ENCODE measurements around the gene ADCY9.
"Not testable (repeated sequence)": the region's sequence is repeated elsewhere in the genome, so short reads cannot be mapped to it uniquely, and the experiment has no call there.

Gene ADCY9

DNA sequence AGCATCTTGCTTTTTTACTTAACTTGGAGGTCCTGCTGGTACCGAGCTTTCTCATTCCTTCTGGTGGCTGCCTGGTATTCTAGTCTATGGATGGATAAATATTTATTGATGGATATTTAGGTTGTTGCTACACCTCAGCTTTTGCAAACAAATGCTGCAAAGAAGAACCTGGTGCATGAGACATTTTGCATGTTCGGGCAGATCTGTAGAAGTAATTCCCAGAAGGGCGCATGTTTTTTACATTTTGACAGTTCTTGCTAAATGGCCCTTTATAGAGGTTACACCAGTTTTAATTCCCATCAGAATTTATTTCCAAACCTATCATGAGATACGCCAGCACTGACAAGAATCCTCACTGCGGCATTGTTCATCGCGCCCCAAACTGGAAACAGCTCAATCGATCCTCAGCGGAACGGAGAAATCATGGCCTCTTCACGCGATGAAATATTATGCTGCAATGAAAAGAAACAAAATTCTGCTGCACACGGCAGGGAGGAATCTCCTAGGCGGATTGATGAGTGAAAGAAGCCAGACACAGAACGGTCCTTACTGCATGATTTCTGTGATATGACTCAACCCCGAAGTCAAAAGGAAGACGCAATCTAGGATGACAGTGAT lies 167.8 kb downstream of the ADCY9 start:
- H3K36me3 ChIP-seq (ENCODE audit: low read depth): no peaks in the 10 kb centered on the region
- ATAC-seq (ENCODE audit: low read depth) (no peak), DNase-seq (ENCODE audit: low spot score) (peak; percentile 6)
- H3K27ac ChIP-seq (ENCODE audit: poor library complexity, severe bottlenecking): no peak overlapping the region
- H3K27me3 ChIP-seq (ENCODE audit: insufficient read depth, poor library complexity, severe bottlenecking): no peaks in the 10 kb centered on the region
- no peaks in the 10 kb centered on the region for H3K9me3 ChIP-seq (ENCODE audit: severe bottlenecking)
- TF ChIP-seq, protein P1, sequence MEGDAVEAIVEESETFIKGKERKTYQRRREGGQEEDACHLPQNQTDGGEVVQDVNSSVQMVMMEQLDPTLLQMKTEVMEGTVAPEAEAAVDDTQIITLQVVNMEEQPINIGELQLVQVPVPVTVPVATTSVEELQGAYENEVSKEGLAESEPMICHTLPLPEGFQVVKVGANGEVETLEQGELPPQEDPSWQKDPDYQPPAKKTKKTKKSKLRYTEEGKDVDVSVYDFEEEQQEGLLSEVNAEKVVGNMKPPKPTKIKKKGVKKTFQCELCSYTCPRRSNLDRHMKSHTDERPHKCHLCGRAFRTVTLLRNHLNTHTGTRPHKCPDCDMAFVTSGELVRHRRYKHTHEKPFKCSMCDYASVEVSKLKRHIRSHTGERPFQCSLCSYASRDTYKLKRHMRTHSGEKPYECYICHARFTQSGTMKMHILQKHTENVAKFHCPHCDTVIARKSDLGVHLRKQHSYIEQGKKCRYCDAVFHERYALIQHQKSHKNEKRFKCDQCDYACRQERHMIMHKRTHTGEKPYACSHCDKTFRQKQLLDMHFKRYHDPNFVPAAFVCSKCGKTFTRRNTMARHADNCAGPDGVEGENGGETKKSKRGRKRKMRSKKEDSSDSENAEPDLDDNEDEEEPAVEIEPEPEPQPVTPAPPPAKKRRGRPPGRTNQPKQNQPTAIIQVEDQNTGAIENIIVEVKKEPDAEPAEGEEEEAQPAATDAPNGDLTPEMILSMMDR (IDR thresholded peaks at IDR 0.05; ENCODE audit: poor library complexity, severe bottlenecking): no peak
- no peak overlapping the region for H3K4me3 ChIP-seq (ENCODE audit: severe bottlenecking)
- peaks cover 9% of the 10 kb centered on the region for H3K4me1 ChIP-seq (ENCODE audit: insufficient read depth, poor library complexity, severe bottlenecking)

DNA sequence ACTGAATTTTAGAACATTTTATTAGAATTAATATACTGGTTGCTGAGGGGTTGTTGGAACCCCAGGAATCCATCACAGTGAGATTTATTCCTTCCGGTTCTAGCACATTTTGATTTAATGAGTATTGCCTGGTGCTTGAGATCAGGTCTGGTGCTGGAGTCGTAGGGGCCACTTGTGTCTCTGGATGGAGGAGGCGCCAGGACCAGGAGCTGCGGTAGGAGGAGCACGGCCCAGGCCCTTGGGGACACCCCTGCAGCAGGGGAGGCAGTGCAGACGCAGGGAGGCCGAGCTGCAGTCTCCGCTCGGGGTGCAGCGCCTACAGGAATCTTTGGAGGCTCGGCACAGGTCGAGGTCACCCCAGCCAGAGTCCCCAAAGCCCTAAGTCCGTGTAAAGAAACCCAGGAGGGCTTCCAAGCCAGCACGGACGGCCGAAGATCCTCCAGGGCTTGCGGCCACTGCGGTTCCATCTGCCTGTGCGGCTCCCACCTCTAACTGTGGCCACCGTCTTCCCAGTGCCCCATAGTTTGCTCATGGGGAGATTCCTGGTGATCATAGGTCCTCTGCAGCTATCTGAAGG lies 169.6 kb downstream of the ADCY9 start:
- Histone ChIP-seq H3K4me3 (ENCODE audit: severe bottlenecking) (no peak overlapping the region), H3K4me1 (ENCODE audit: insufficient read depth, poor library complexity, severe bottlenecking) (peaks cover 9% of the 10 kb centered on the region), H3K27me3 (ENCODE audit: insufficient read depth, poor library complexity, severe bottlenecking) (no peaks in the 10 kb centered on the region), H3K27ac (ENCODE audit: poor library complexity, severe bottlenecking) (no peak overlapping the region), H3K9me3 (ENCODE audit: severe bottlenecking) (no peaks in the 10 kb centered on the region), H3K36me3 (ENCODE audit: low read depth) (no peaks in the 10 kb centered on the region)
- DNase-seq (ENCODE audit: low spot score): peak; percentile 37
- no peak for ATAC-seq (ENCODE audit: low read depth)
- TF ChIP-seq, protein P1 (IDR thresholded peaks at IDR 0.05; ENCODE audit: poor library complexity, severe bottlenecking): no peak

DNA sequence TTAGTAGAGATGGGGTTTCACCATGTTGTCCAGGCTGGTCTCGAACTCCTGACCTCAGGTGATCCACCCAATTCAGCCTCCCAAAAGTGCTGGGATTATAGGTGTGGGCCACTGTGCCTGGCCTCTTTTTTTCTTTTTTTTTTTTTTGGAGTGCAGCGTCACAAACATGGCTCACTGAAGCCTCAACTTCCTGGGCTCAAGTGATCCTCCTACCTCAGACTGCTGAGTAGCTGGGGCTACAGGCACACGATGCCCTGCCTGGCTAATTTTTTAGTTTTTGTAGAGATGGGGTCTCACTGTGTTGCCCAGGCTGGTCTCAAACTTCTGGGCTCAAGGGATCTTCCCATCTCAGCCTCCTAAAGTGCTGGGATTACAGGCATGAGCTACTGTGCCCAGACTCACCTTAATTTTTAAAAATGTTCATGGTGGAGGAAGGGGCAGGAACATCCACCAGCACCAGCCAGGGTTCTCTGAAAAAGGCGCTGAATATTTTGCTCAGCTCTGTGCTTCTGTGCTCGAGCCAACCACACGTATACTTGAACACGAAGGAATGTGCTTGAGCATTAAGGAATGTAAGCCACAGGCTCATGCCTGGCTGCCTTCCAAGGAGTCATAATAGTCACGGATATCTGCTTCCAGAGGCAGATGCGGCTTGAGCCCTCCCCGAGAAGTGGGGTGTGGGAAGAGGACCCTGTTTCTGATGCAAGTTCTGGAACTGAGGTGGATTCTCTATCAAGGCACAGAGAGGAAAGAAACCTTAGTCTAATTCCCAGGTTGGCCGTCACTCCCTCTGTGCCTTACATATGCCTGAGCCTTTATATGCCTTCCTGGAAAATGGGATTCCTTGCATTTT lies 170.3 kb downstream of the ADCY9 start:
- no peaks in the 10 kb centered on the region for H3K27me3 ChIP-seq (ENCODE audit: insufficient read depth, poor library complexity, severe bottlenecking)
- DNase-seq (ENCODE audit: low spot score): peak; percentile 75

DNA sequence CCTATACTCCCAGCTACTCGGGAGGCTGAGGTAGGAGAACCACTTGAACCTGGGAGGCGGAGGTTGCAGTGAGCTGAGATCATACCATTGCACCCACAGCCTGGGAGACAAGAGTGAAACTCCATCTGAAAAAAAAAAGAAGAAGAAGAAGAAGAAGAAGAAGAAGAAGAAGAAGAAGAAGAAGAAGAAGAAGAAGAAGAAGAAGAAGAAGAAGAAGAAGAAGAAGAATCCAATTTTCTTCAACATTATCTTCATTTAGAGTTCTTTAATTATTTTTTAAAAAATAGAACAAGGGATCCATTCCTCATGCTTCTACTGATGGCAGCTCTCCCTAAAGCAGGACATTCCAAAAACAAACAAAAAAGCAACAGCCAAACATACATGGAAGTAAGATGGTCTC lies 171.8 kb downstream of the ADCY9 start:
- H3K27ac ChIP-seq (ENCODE audit: poor library complexity, severe bottlenecking); ATAC-seq (ENCODE audit: low read depth); H3K4me3 ChIP-seq (ENCODE audit: severe bottlenecking); H3K36me3 ChIP-seq (ENCODE audit: low read depth); H3K4me1 ChIP-seq (ENCODE audit: insufficient read depth, poor library complexity, severe bottlenecking); H3K9me3 ChIP-seq (ENCODE audit: severe bottlenecking); H3K27me3 ChIP-seq (ENCODE audit: insufficient read depth, poor library complexity, severe bottlenecking): not testable (repeated sequence)
- peak; percentile 6 for DNase-seq (ENCODE audit: low spot score)

More for the DNA sequence above, 170.3 kb downstream of the ADCY9 start:
- no peaks in the 10 kb centered on the region for H3K9me3 ChIP-seq (ENCODE audit: severe bottlenecking)
- no peaks in the 10 kb centered on the region for H3K36me3 ChIP-seq (ENCODE audit: low read depth)
- H3K4me1 ChIP-seq (ENCODE audit: insufficient read depth, poor library complexity, severe bottlenecking): peaks cover 9% of the 10 kb centered on the region
- peak; percentile 85 for ATAC-seq (ENCODE audit: low read depth)
- no peak overlapping the region for H3K4me3 ChIP-seq (ENCODE audit: severe bottlenecking)
- TF ChIP-seq, protein P1 (IDR thresholded peaks at IDR 0.05; ENCODE audit: poor library complexity, severe bottlenecking): no peak
- peak overlapping the region; percentile 43 for H3K27ac ChIP-seq (ENCODE audit: poor library complexity, severe bottlenecking)

DNA sequence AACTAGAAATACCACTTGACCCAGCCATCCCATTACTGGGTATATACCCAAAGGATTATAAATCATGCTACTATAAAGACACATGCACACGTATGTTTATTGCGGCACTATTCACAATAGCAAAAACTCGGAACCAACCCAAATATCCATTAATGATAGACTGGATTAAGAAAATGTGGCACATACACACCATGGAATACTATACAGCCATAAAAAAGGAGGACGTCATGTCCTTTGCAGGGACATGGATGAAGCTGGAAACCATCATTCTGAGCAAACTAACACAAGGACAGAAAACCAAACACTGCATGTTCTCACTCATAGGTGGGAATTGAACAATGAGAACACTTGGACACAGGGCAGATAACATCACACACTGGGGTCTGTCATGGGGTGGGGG lies 174.1 kb downstream of the ADCY9 start:
- not testable (repeated sequence) for H3K9me3 ChIP-seq (ENCODE audit: severe bottlenecking); H3K36me3 ChIP-seq (ENCODE audit: low read depth); H3K27me3 ChIP-seq (ENCODE audit: insufficient read depth, poor library complexity, severe bottlenecking); H3K27ac ChIP-seq (ENCODE audit: poor library complexity, severe bottlenecking); H3K4me3 ChIP-seq (ENCODE audit: severe bottlenecking); DNase-seq (ENCODE audit: low spot score); ATAC-seq (ENCODE audit: low read depth); H3K4me1 ChIP-seq (ENCODE audit: insufficient read depth, poor library complexity, severe bottlenecking)
